ENCODE results near the gene NKD1. TPM values are rescaled to one million over a fixed set of nuclear protein-coding genes. Genes with fewer than 3 reads are reported as not detected.

Gene NKD1
- total RNA-seq, 3 donors from 2014 or later: 1.3 to 5.0 (median 4.6) TPM

- no peaks in the 10 kb centered on the region for H3K36me3 ChIP-seq
- TF ChIP-seq POLR2AphosphoS5 (IDR thresholded peaks at IDR 0.05) (no peak), CTCF (IDR thresholded peaks at IDR 0.05) (no peak), POLR2A (IDR thresholded peaks at IDR 0.05) (no peak)
- intact Hi-C loops (cut with DNase I; ENCODE audit: low total_unique reads): no loop called here
- no peak for DNase-seq (ENCODE audit: low spot score in 2 of 2)
- H3K9me3 ChIP-seq: peaks cover 0 to 4% of the 10 kb centered on the region in 2 donors
- H3K4me1 ChIP-seq: no peaks in the 10 kb centered on the region
- H3K27ac ChIP-seq: no peak overlapping the region
- peaks cover 0 to 9% of the 10 kb centered on the region in 2 donors for H3K27me3 ChIP-seq
- H3K4me3 ChIP-seq: no peak overlapping the region
These were observed 22.5 kb upstream of the NKD1 start for GRCh38 chr16:50525716-50526115.

DNA sequence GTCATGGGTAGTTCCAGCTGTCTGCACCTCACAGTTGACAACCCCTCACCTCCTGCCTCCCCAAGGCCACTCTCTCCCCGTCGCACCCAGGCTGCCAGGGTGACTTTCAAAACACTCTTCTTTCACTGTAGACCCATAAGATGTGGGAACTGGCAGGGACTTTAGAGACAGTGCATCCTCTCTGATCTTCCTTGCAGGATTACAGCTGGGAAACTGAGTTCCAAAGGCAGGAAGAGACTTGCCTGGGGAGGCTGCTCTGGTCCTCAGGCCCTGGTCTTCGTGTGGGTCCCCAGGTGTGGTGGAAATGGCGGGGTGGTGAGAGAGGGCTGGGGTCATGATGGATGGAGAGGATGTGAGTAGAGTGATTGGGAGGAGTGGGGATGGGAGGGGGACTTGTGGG is 21.9 kb upstream of the NKD1 start:
- H3K9me3 ChIP-seq: peaks cover 0 to 4% of the 10 kb centered on the region in 2 donors
- TF ChIP-seq POLR2AphosphoS5 (IDR thresholded peaks at IDR 0.05): no peak
- TF ChIP-seq CTCF (IDR thresholded peaks at IDR 0.05): no peak
- TF ChIP-seq POLR2A (IDR thresholded peaks at IDR 0.05): no peak
- no peaks in the 10 kb centered on the region for H3K36me3 ChIP-seq
- no peak overlapping the region for H3K27ac ChIP-seq
- intact Hi-C loops (cut with DNase I; ENCODE audit: low total_unique reads): no loop called here
- peak in 1 of 2 donors; percentile 11 for DNase-seq (ENCODE audit: low spot score in 2 of 2)
- no peak overlapping the region for H3K4me3 ChIP-seq
- peaks cover 0 to 9% of the 10 kb centered on the region in 2 donors for H3K27me3 ChIP-seq
- H3K4me1 ChIP-seq: no peaks in the 10 kb centered on the region

DNA sequence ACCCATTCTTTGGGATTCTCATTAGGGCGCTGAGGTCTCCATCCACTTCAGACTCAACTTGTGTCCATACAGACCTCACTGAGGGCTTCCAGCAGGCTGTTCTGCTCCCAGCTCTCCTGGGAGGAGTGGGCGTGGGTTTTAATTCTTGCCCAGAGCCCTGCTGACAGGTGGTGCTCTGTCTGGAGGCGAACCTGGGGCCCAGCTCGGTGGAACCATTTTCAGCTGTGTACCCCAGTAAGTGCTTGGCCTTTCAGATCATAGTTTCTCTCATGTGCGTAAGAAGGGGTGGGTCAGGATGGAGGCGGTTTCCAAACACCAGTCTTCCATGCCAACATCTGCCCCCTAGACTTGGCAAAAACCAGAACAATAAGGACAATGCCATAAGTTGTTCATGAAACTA is 21.4 kb upstream of the NKD1 start:
- no peaks in the 10 kb centered on the region for H3K4me1 ChIP-seq
- intact Hi-C loops (cut with DNase I; ENCODE audit: low total_unique reads): no loop called here
- no peak for TF ChIP-seq POLR2A (IDR thresholded peaks at IDR 0.05)
- TF ChIP-seq POLR2AphosphoS5 (IDR thresholded peaks at IDR 0.05): no peak
- TF ChIP-seq CTCF (IDR thresholded peaks at IDR 0.05): no peak

GRCh38 chr16:50528820-50529219 is 19.4 kb upstream of the NKD1 start:
- intact Hi-C loops (cut with DNase I; ENCODE audit: low total_unique reads): no loop called here

More for the DNA sequence above, 21.4 kb upstream of the NKD1 start:
- Histone ChIP-seq H3K36me3 (no peaks in the 10 kb centered on the region), H3K27ac (no peak overlapping the region), H3K9me3 (peaks cover 0 to 4% of the 10 kb centered on the region in 2 donors), H3K27me3 (peaks cover 0 to 5% of the 10 kb centered on the region in 2 donors), H3K4me3 (no peak overlapping the region)
- DNase-seq (ENCODE audit: low spot score in 2 of 2): peak in 1 of 2 donors; percentile 7

GRCh38 chr16:50529334-50529733 is 18.9 kb upstream of the NKD1 start:
- no peaks in the 10 kb centered on the region for H3K36me3 ChIP-seq
- H3K27me3 ChIP-seq: no peaks in the 10 kb centered on the region
- H3K27ac ChIP-seq: no peak overlapping the region
- peaks cover 0 to 4% of the 10 kb centered on the region in 2 donors for H3K9me3 ChIP-seq
- H3K4me3 ChIP-seq: no peak overlapping the region
- no peaks in the 10 kb centered on the region for H3K4me1 ChIP-seq
- DNase-seq (ENCODE audit: low spot score in 2 of 2): no peak
- intact Hi-C loops (cut with DNase I; ENCODE audit: low total_unique reads): no loop called here
- TF ChIP-seq CTCF (IDR thresholded peaks at IDR 0.05): no peak
- no peak for TF ChIP-seq POLR2A (IDR thresholded peaks at IDR 0.05)
- no peak for TF ChIP-seq POLR2AphosphoS5 (IDR thresholded peaks at IDR 0.05)

More at GRCh38 chr16:50528820-50529219, 19.4 kb upstream of the NKD1 start:
- H3K4me3 ChIP-seq: no peak overlapping the region
- H3K36me3 ChIP-seq: no peaks in the 10 kb centered on the region
- TF ChIP-seq POLR2A (IDR thresholded peaks at IDR 0.05): no peak
- no peak for TF ChIP-seq CTCF (IDR thresholded peaks at IDR 0.05)
- no peak for TF ChIP-seq POLR2AphosphoS5 (IDR thresholded peaks at IDR 0.05)
- peaks cover 0 to 4% of the 10 kb centered on the region in 2 donors for H3K9me3 ChIP-seq
- no peaks in the 10 kb centered on the region for H3K4me1 ChIP-seq
- no peak overlapping the region for H3K27ac ChIP-seq
- peak in 1 of 2 donors; percentile 6 for DNase-seq (ENCODE audit: low spot score in 2 of 2)
- H3K27me3 ChIP-seq: no peaks in the 10 kb centered on the region

Measured in breast epithelium (tissue), 4 donors.